Adrenal gland (tissue), 5 donors: ENCODE data around the gene RPTOR.

ENCODE experiments used
- CTCF ChIP-seq, 6 experiments: fragments of 450-650 bp in 4 of 6; fragments of 200-600 bp in 2 of 6; sonication (generic) in 1 of 6; IDR thresholded peaks; 1 replicate in 5 of 6; 2 replicates in 1 of 6; pipeline versions ENCODE4 v1.5.1 to v1.8.0; 2016 to 2021; ENCODE audit warnings: antibody characterized with exemption in 6 of 6, mild to moderate bottlenecking in 2 of 6, moderate library complexity in 1 of 6
- POLR2A ChIP-seq, 2 donors: fragments of 450-650 bp; IDR thresholded peaks; one replicate each; pipeline ENCODE4 v1.6.1; 2017; ENCODE audit warnings: antibody characterized with exemption in 2 of 2, mild to moderate bottlenecking in 2 of 2, moderate library complexity in 1 of 2
- donor health status: DM: no; HTN: no; CAD: no.

- no peak for TF ChIP-seq CTCF (IDR thresholded peaks at IDR 0.05)
- no peak for TF ChIP-seq POLR2A (IDR thresholded peaks at IDR 0.05)
These were observed 195.5 kb downstream of the RPTOR start for GRCh38 chr17:80740141-80740540.
